Breast epithelium (tissue), 3 donors: ENCODE measurements around the gene HRAS.

Experiments used
- CTCF ChIP-seq, 3 donors: fragments of 450-650 bp; IDR thresholded peaks; one replicate each; pipeline ENCODE4 v1.5.1; 2016 to 2017; ENCODE audit warnings: antibody characterized with exemption in 3 of 3, mild to moderate bottlenecking in 3 of 3, moderate library complexity in 3 of 3
- POLR2A ChIP-seq: fragments of 450-650 bp; IDR thresholded peaks from one replicate; pipeline ENCODE4 v1.6.1; 2016; ENCODE audit warnings: antibody characterized with exemption, mild to moderate bottlenecking, moderate library complexity

- no peak for TF ChIP-seq CTCF (IDR thresholded peaks at IDR 0.05)
- TF ChIP-seq POLR2A: no peak
Measured at GRCh38 chr11:577611-577894, 42.2 kb upstream of the HRAS start.
